IMR-90 (cell line): ENCODE data around the gene GTF3C6. TPM values are rescaled to one million over a fixed set of nuclear protein-coding genes. Genes with fewer than 3 reads are reported as not detected.

Experiments
- ATAC-seq: fragments of 200-7000 bp; cut with Tn5 transposase; 2 replicates; pipeline ENCODE4 v1.9.1; 2020; ENCODE audit warnings: low read depth, mild to moderate bottlenecking, moderate library complexity
- BruUV-seq: library from RNA; stranded (reverse); fragments of 400-500 nt; replicated peaks from 2 replicates; lab custom pipeline; 2021; lab: Mats Ljungman, UMichigan
- CTCF ChIA-PET: fragments of 300-600 bp; formaldehyde crosslinking; extraction: SDS; loops from one replicate; lab custom pipeline; 2021; ENCODE audit warnings: antibody characterized with exemption; lab: Yijun Ruan, JAX
- POLR2A ChIA-PET: fragments of 300-600 bp; sonication (Branson Sonifier 250); formaldehyde crosslinking; loops from one replicate; lab custom pipeline; 2022; ENCODE audit warnings: antibody characterized with exemption; ENCODE audit not compliant: unreplicated experiment; lab: Charles Lee
- DNase-seq: peaks from one replicate; pipeline ENCODE4 v3.0.0; 2013
- H2AFZ ChIP-seq: replicated peaks from 2 replicates; pipeline ENCODE3; 2013; ENCODE audit warnings: low read length, mild to moderate bottlenecking; ENCODE audit not compliant: poor library complexity
- H2AK5ac ChIP-seq: 2 replicates; pipeline ENCODE4 v1.6.1; 2013; ENCODE audit warnings: low read depth, low read length, inconsistent platforms
- H2AK9ac ChIP-seq: replicated peaks from 2 replicates; pipeline ENCODE3; 2013; ENCODE audit warnings: mild to moderate bottlenecking, low read depth, low read length, moderate library complexity; ENCODE audit not compliant: poor library complexity
- H2BK120ac ChIP-seq: 2 replicates; pipeline ENCODE4 v1.6.1; 2013; ENCODE audit warnings: low read depth, low read length, inconsistent platforms
- H2BK15ac ChIP-seq: 3 replicates; pipeline ENCODE4 v1.6.1; 2013; ENCODE audit warnings: low read depth, low read length, inconsistent platforms
- H2BK20ac ChIP-seq: 2 replicates; pipeline ENCODE4 v1.6.1; 2013; ENCODE audit warnings: low read depth, mild to moderate bottlenecking, inconsistent platforms, low read length, moderate library complexity
- H2BK5ac ChIP-seq: 2 replicates; pipeline ENCODE4 v1.6.1; 2013; ENCODE audit warnings: mild to moderate bottlenecking, low read depth, low read length, inconsistent platforms; ENCODE audit not compliant: poor library complexity, severe bottlenecking
- H3K14ac ChIP-seq: replicated peaks from 2 replicates; pipeline ENCODE4 v1.6.1; 2013; ENCODE audit warnings: low read depth, low read length, inconsistent platforms
- H3K18ac ChIP-seq: 2 replicates; pipeline ENCODE4 v1.6.1; 2013; ENCODE audit warnings: low read depth, low read length, control low read depth
- H3K23ac ChIP-seq: 2 replicates; pipeline ENCODE4 v1.6.1; 2013; ENCODE audit warnings: low read depth, low read length, inconsistent platforms
- H3K27ac ChIP-seq: 2 replicates; pipeline ENCODE4 v1.5.1; 2013; ENCODE audit warnings: mild to moderate bottlenecking, control low read depth, low read length; ENCODE audit not compliant: insufficient read depth
- H3K27me3 ChIP-seq: 2 replicates; pipeline ENCODE4 v1.6.1; 2013; ENCODE audit warnings: low read length; ENCODE audit not compliant: control insufficient read depth, insufficient read depth
- H3K36me3 ChIP-seq: 2 replicates; pipeline ENCODE4 v1.6.1; 2013; ENCODE audit warnings: low read length, mixed read lengths; ENCODE audit not compliant: control insufficient read depth, insufficient read depth
- H3K4ac ChIP-seq: 2 replicates; pipeline ENCODE4 v1.6.1; 2013; ENCODE audit warnings: low read depth, low read length, inconsistent platforms
- H3K4me1 ChIP-seq: 2 replicates; pipeline ENCODE4 v1.6.1; 2013; ENCODE audit warnings: low read length, mixed read lengths; ENCODE audit not compliant: control insufficient read depth, insufficient read depth
- H3K4me2 ChIP-seq: 2 replicates; pipeline ENCODE4 v1.6.1; 2013; ENCODE audit warnings: low read depth, mild to moderate bottlenecking, control low read depth, low read length, moderate library complexity
- H3K4me3 ChIP-seq: 2 replicates; pipeline ENCODE4 v1.5.1; 2013; ENCODE audit warnings: low read depth, mild to moderate bottlenecking, control low read depth, low read length, moderate library complexity; ENCODE audit not compliant: insufficient read depth
- H3K56ac ChIP-seq: 2 replicates; pipeline ENCODE4 v1.6.1; 2013; ENCODE audit warnings: low read length, inconsistent platforms; ENCODE audit not compliant: insufficient read depth; ENCODE audit errors: extremely low read depth
- H3K79me1 ChIP-seq, 2 experiments: 2 replicates each; pipeline ENCODE4 v1.6.1; 2013; ENCODE audit warnings: low read length in 2 of 2, inconsistent platforms in 1 of 2, low read depth in 1 of 2
- H3K9ac ChIP-seq: 2 replicates; pipeline ENCODE4 v1.6.1; 2013; ENCODE audit warnings: low read depth, low read length, control low read depth
- H3K9me1 ChIP-seq: 2 replicates; pipeline ENCODE4 v1.6.1; 2013; ENCODE audit warnings: low read length, inconsistent platforms; ENCODE audit not compliant: insufficient read depth
- H3K9me3 ChIP-seq: 2 replicates; pipeline ENCODE4 v1.6.1; 2013; ENCODE audit warnings: low read length; ENCODE audit not compliant: control insufficient read depth, insufficient read depth
- H4K20me1 ChIP-seq: 2 replicates; pipeline ENCODE4 v1.6.1; 2013; ENCODE audit warnings: low read length, inconsistent platforms; ENCODE audit not compliant: insufficient read depth
- H4K5ac ChIP-seq: 2 replicates; pipeline ENCODE4 v1.6.1; 2013; ENCODE audit warnings: mild to moderate bottlenecking, low read depth, low read length, control low read depth
- H4K8ac ChIP-seq, 2 experiments: 2 replicates each; pipeline ENCODE4 v1.6.1; 2013; ENCODE audit warnings: low read depth in 2 of 2, low read length in 2 of 2, control low read depth in 1 of 2, inconsistent platforms in 1 of 2
- H4K91ac ChIP-seq: 2 replicates; pipeline ENCODE4 v1.6.1; 2013; ENCODE audit warnings: low read depth, low read length, inconsistent platforms; ENCODE audit not compliant: insufficient read depth
- CHD1 ChIP-seq: IDR thresholded peaks from 2 replicates; pipeline ENCODE4 v1.6.1; 2012; ENCODE audit warnings: low read depth, low read length, improper control_type of control experiment
- CTCF ChIP-seq: conservative IDR thresholded peaks from 2 replicates; pipeline ENCODE4 v1.5.1; 2012; ENCODE audit warnings: mild to moderate bottlenecking, low read depth, low read length, improper control_type of control experiment
- NFE2L2 ChIP-seq: fragments of 150-350 bp; IDR thresholded peaks from 2 replicates; pipeline ENCODE4 v1.6.1; 2016; ENCODE audit warnings: low read depth, mild to moderate bottlenecking, low read length
- POLR2A ChIP-seq: IDR thresholded peaks from 2 replicates; pipeline ENCODE4 v1.6.1; 2012; ENCODE audit warnings: mild to moderate bottlenecking, low read depth, low read length
- SMC3 ChIP-seq: fragments of 150-350 bp; IDR thresholded peaks from 2 replicates; pipeline ENCODE4 v1.6.1; 2016; ENCODE audit warnings: low read depth, mild to moderate bottlenecking, antibody characterized with exemption, low read length, moderate library complexity
- USF2 ChIP-seq: fragments of 150-350 bp; IDR thresholded peaks from 2 replicates; pipeline ENCODE4 v1.6.1; 2017; ENCODE audit warnings: mild to moderate bottlenecking, antibody characterized with exemption, low read length, low read depth
- WGBS, 2 experiments: methylation state at CpG; one replicate each; pipeline versions ENCODE4 v1.1.5 to v1.1.7; 2013; ENCODE audit warnings: missing lambda C conversion rate in 2 of 2; ENCODE audit not compliant: insufficient read length in 1 of 2; ENCODE audit errors: extremely low coverage in 2 of 2; 5-methylcytosine and 5-hydroxymethylcytosine counted together
- dilution Hi-C: fragments of 300-500 bp; cut with HindIII; formaldehyde crosslinking; loops from one replicate; pipeline ENCODE4 v1.14.3; 2018; ENCODE audit warnings: low sequenced_read_pairs; ENCODE audit not compliant: unreplicated experiment
- in situ Hi-C: fragments of 300-500 bp; cut with MboI; formaldehyde crosslinking; loops from 3 replicates; pipeline ENCODE4 v1.14.3; 2019; ENCODE audit warnings: low sequenced_read_pairs, inconsistent platforms, mixed read lengths
- intact Hi-C: fragments of 100-400 bp; cut with micrococcal nuclease; formaldehyde crosslinking; loops from 2 replicates; pipeline ENCODE4 v1.10.0; 2022
- polyA plus RNA-seq, 3 experiments: library from polyadenylated mRNA; depleted of rRNA; stranded (reverse); fragments of >200 nt; gene quantifications; 2 replicates each; pipeline ENCODE4 v1.2.3, GENCODE V29; 2012; ENCODE audit warnings: low replicate concordance in 1 of 3
- total RNA-seq: library from RNA; depleted of rRNA; stranded (reverse); fragments of >200 nt; gene quantifications from 2 replicates; pipeline ENCODE4 v1.2.3, GENCODE V29; 2012

Gene GTF3C6
- total and polyA plus RNA-seq, 2 of the 4 experiments (the other 2 are of a cell fraction) = 10.4 to 40.5 TPM

- no peak overlapping the region for H2BK15ac ChIP-seq
- no peak overlapping the region for H3K23ac ChIP-seq
- BruUV-seq = no TSS peak
- H2BK5ac ChIP-seq = no peak overlapping the region
- POLR2A ChIA-PET = no interaction called here
- no peaks in the 10 kb centered on the region for H3K36me3 ChIP-seq
- H2BK120ac ChIP-seq = no peak overlapping the region
- no peak overlapping the region for H3K18ac ChIP-seq
- no peak overlapping the region for H4K8ac ChIP-seq
- in situ Hi-C loops (no loop called here), dilution Hi-C loops (no loop called here), intact Hi-C loops (no loop called here)
- H4K91ac ChIP-seq = no peak overlapping the region
- no peak overlapping the region for H3K56ac ChIP-seq
- peaks cover 2% of the 10 kb centered on the region; the same call in 1 of the 2 replicates for H3K27me3 ChIP-seq
- no peak overlapping the region for H3K9ac ChIP-seq
- no peaks in the 10 kb centered on the region for H3K4me1 ChIP-seq
- no peak overlapping the region for H2AFZ ChIP-seq
- no peak overlapping the region for H4K5ac ChIP-seq
- H3K79me1 ChIP-seq = no peaks in the 10 kb centered on the region
- H2AK9ac ChIP-seq = no peak overlapping the region
- ATAC-seq (no peak), DNase-seq (no peak)
- H4K20me1 ChIP-seq = no peaks in the 10 kb centered on the region
- CTCF ChIA-PET = no interaction called here
- no peak overlapping the region for H3K14ac ChIP-seq
- no peaks in the 10 kb centered on the region for H3K9me1 ChIP-seq
- H3K9me3 ChIP-seq = no peaks in the 10 kb centered on the region
- H2AK5ac ChIP-seq = no peak overlapping the region
- H3K4me2 ChIP-seq = no peak overlapping the region
- H2BK20ac ChIP-seq = no peak overlapping the region
- no peak overlapping the region for H3K4ac ChIP-seq
- H3K4me3 ChIP-seq = no peak overlapping the region
- H3K27ac ChIP-seq = no peak overlapping the region
- WGBS, 2 experiments = no CpG with 5 or more reads among the region's 3 CpGs
- TF ChIP-seq NFE2L2 (no peak), POLR2A (no peak), USF2 (no peak), CTCF (no peak), SMC3 (no peak), CHD1 (no peak)
Measured at GRCh38 chr6:110930781-110931180, 27.7 kb upstream of the GTF3C6 start.
